ENCODE data around the gene SHROOM1.
"Not testable (repeated sequence)": the region's sequence is repeated elsewhere in the genome, so short reads cannot be mapped to it uniquely, and the experiment has no call there.

The SHROOM1 gene

GRCh38 chr5:132805872-132806271 is 24.6 kb downstream of the SHROOM1 start:
- not testable (repeated sequence) for FAIRE-seq

GRCh38 chr5:132804219-132804618 is 26.2 kb downstream of the SHROOM1 start:
- not testable (repeated sequence) for FAIRE-seq

- not testable (repeated sequence) for FAIRE-seq
Observed at GRCh38 chr5:132802685-132803066, 27.8 kb downstream of the SHROOM1 start.

GRCh38 chr5:132802044-132802684 is 28.3 kb downstream of the SHROOM1 start:
- no peak for FAIRE-seq

- FAIRE-seq = no peak
Observed at GRCh38 chr5:132800545-132800944, 29.9 kb downstream of the SHROOM1 start.

GRCh38 chr5:132799392-132799791 is 31.1 kb downstream of the SHROOM1 start:
- no peak for FAIRE-seq

GRCh38 chr5:132797651-132798050 is 32.8 kb downstream of the SHROOM1 start:
- no peak for FAIRE-seq

GRCh38 chr5:132791026-132791425 is 39.4 kb downstream of the SHROOM1 start:
- no peak for FAIRE-seq

GRCh38 chr5:132790201-132790865 is 40.1 kb downstream of the SHROOM1 start:
- no peak for FAIRE-seq

- no peak for FAIRE-seq
Observed at GRCh38 chr5:132788990-132789886, 41.2 kb downstream of the SHROOM1 start.

- FAIRE-seq = no peak
Observed at GRCh38 chr5:132788508-132788907, 41.9 kb downstream of the SHROOM1 start.

GRCh38 chr5:132787076-132787475 is 43.4 kb downstream of the SHROOM1 start:
- no peak for FAIRE-seq

- no peak for FAIRE-seq
Observed at GRCh38 chr5:132785864-132786263, 44.6 kb downstream of the SHROOM1 start.

GRCh38 chr5:132785365-132785764 is 45.1 kb downstream of the SHROOM1 start:
- no peak for FAIRE-seq

- FAIRE-seq = no peak
Observed at GRCh38 chr5:132782101-132782500, 48.3 kb downstream of the SHROOM1 start.

- no peak for FAIRE-seq
Observed at GRCh38 chr5:132781029-132781428, 49.4 kb downstream of the SHROOM1 start.

- FAIRE-seq = no peak
Observed at GRCh38 chr5:132780577-132780976, 49.9 kb downstream of the SHROOM1 start.

GRCh38 chr5:132779961-132780360 is 50.5 kb downstream of the SHROOM1 start:
- no peak for FAIRE-seq

- no peak for FAIRE-seq
Observed at GRCh38 chr5:132778856-132779255, 51.6 kb downstream of the SHROOM1 start.

GRCh38 chr5:132778129-132778528 is 52.3 kb downstream of the SHROOM1 start:
- FAIRE-seq = no peak

GRCh38 chr5:132777209-132778069 is 53.0 kb downstream of the SHROOM1 start, which contains the start of gene SEPTIN8:
SEPTIN8 (minus strand) TSS chr5:132777239; CDS start chr5:132777137, 102 bp downstream.
- no peak for FAIRE-seq

- no peak for FAIRE-seq
Observed at GRCh38 chr5:132776938-132777208, 53.6 kb downstream of the SHROOM1 start.

Measured in endometrium (tissue), 2 donors.